ENCODE data around the gene JTB. TPM values are rescaled to one million over a fixed set of nuclear protein-coding genes. Genes with fewer than 3 reads are reported as not detected.

JTB gene
- total and polyA plus RNA-seq, 8 donors: 82.6 to 180 (median 100) TPM

- intact Hi-C loops (cut with DNase I): loop anchor here in 1 of 3 donors (10.0 kb wide), 2 partner anchors 122 to 152 kb away; no protein-coding TSS in a partner anchor
Measured at GRCh38 chr1:153946622-153947241, 30.7 kb downstream of the JTB start, which contains the start of gene DENND4B. Gene DENND4B, minus strand, starts transcription at chr1:153946718. Its CDS starts 2,344 bp downstream, at chr1:153944374.

DNA sequence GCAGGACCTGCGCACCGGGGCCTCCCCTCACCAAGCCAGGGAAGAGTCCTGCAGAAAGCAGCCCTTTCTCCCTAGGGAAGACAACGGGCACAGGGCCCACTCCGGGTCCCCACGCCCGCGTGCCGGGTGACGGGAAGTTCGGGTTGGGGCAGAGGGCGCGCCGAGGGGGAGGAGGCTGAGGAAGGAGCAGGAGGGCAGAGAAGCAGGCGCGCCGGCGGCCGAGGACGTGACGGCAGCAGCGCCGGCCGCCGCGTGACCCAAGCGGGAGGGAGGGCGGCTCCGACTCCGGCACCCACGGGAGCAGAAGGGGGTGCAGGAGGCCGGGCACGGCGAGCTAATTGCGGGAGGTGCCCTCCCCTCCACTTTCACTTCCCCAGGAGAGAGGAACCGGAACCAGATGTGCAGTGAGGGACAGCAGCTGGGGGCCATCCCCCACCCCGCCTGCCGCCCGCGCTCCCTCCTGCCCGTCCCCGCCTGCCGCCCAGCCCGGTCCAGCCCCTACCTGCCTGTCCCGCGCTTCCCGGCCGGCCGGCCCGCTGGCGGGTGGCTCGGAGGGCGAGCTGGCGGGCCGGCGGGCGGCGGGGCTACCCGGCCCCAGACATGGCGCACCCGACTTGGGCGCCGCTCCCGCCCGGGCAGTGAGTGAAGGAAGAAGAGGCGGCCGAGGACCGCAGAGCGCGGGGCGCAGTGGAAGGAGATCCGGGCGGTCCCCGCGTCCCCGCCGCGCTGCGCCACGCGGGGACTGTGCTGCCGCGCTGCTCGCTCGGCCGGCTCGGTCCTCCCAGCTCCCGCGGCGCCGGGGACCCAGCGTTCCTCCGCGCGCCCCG lies 31.5 kb downstream of the JTB start:
- no peaks in the 10 kb centered on the region for H3K9me3 ChIP-seq
- H3K36me3 ChIP-seq: peaks cover 0 to 22% (median 0%) of the 10 kb centered on the region in 3 donors
- WGBS, 2 donors: 0 to 1% methylated on average over 43 to 95 of the region's 95 CpGs
- TF ChIP-seq CTCF (IDR thresholded peaks at IDR 0.05): no peak
- peak overlapping the region; percentile 85 to 97 (median 94) for H3K4me3 ChIP-seq
- H3K27ac ChIP-seq: peak overlapping the region; percentile 76 to 93 (median 89)
- no peaks in the 10 kb centered on the region for H3K4me1 ChIP-seq
- intact Hi-C loops (cut with DNase I): loop anchor here in 1 of 3 donors (10.0 kb wide), 2 partner anchors 121 to 151 kb away; no protein-coding TSS in a partner anchor
- FAIRE-seq (no peak), ATAC-seq (peak; percentile 70 to 89 (median 79)), DNase-seq (peak; percentile 65 to 89 (median 82))
- no peaks in the 10 kb centered on the region for H3K27me3 ChIP-seq

More at GRCh38 chr1:153946622-153947241, 30.7 kb downstream of the JTB start, which contains the start of gene DENND4B:
- Histone ChIP-seq H3K36me3 (peaks cover 0 to 29% (median 0%) of the 10 kb centered on the region in 3 donors), H3K27ac (peak within 1 kb of the TSS; percentile 76 to 93 (median 89)), H3K9me3 (no peaks in the 10 kb centered on the region), H3K4me1 (no peaks in the 10 kb centered on the region), H3K27me3 (no peaks in the 10 kb centered on the region), H3K4me3 (peak within 1 kb of the TSS; percentile 85 to 97 (median 94))
- TF ChIP-seq CTCF (IDR thresholded peaks at IDR 0.05): peak; percentile 89 to 96 (median 96)
- FAIRE-seq (no peak), DNase-seq (peak; percentile 78 to 93 (median 85)), ATAC-seq (peak; percentile 90 to 93 (median 91))
- 9 to 11% methylated on average over 23 to 28 of the region's 28 CpGs for WGBS, 2 donors

DNA sequence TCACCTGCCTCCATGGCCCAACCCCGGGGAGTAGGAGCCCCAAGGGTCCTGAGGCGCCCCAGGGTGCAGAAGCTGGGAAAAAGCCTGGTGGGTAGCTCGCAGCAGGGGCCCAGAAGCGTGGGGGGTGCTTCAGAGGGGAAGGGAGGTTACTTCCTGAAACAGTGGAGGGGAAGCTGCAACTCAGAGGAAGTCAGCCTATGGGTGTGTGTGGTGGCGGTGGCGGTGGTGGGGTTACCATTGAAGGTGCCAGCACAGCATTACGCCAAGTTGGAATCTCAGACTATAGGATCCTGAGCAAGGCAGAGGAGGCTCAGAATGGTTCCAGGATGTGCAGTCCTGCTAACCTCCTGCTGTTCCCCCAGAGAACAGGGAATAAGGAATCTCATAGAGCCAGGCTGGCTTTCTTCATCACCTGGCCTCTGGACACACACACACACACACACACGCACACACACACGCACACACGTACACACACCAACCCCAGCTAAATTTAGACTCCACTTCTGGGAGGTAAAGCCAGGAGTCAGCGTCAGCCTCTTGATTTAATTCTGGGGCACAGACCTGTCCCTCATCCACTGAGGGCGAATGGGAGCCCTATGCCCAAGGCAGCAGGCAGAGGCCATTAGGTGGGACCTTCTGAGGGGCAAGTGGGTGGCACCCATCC lies 32.2 kb downstream of the JTB start:
- DNase-seq (peak in 2 of 6 donors; percentile 57 to 67), ATAC-seq (peak; percentile 2 to 47 (median 20)), FAIRE-seq (no peak)
- Histone ChIP-seq H3K27ac (peak overlapping the region; percentile 76 to 93 (median 89)), H3K36me3 (peaks cover 0 to 15% (median 0%) of the 10 kb centered on the region in 3 donors), H3K4me1 (no peaks in the 10 kb centered on the region), H3K27me3 (no peaks in the 10 kb centered on the region), H3K9me3 (no peaks in the 10 kb centered on the region), H3K4me3 (peak overlapping the region; percentile 85 to 97 (median 94))
- TF ChIP-seq CTCF (IDR thresholded peaks at IDR 0.05): no peak
- WGBS, 2 donors: 35 to 36% methylated on average over 12 of the region's 12 CpGs
- intact Hi-C loops (cut with DNase I): loop anchor here in 1 of 3 donors (10.0 kb wide), 2 partner anchors 120 to 150 kb away; no protein-coding TSS in a partner anchor

DNA sequence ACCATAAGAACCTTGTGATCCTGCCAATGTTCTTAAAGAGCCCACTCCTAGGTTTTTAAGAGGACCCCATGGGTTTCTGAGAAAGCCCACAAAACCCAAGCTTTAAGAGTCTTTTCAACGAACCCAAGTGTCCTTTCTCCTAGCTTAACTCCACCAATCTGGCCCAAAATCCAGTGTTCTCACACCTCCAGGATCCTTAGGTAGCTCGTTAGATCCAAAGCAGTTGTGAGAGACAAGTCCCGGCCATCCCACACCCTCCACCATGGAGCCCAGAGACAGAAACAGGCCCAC lies 32.7 kb downstream of the JTB start:
- H3K27ac ChIP-seq: peak overlapping the region in 2 of 4 donors; percentile 91 to 93
- DNase-seq (no peak), FAIRE-seq (no peak), ATAC-seq (no peak)
- intact Hi-C loops (cut with DNase I): loop anchor here in 1 of 3 donors (10.0 kb wide), 2 partner anchors 120 to 150 kb away; no protein-coding TSS in a partner anchor
- peak overlapping the region in 1 of 4 donors; percentile 94 for H3K4me3 ChIP-seq
- H3K9me3 ChIP-seq: no peaks in the 10 kb centered on the region
- peaks cover 0 to 15% (median 0%) of the 10 kb centered on the region in 3 donors for H3K36me3 ChIP-seq
- TF ChIP-seq CTCF (IDR thresholded peaks at IDR 0.05): no peak
- H3K27me3 ChIP-seq: no peaks in the 10 kb centered on the region
- 63 to 77% methylated on average over 3 of the region's 3 CpGs for WGBS, 2 donors
- no peaks in the 10 kb centered on the region for H3K4me1 ChIP-seq
